Measurements from ENCODE around the gene TRIP11.

The TRIP11 gene

DNA sequence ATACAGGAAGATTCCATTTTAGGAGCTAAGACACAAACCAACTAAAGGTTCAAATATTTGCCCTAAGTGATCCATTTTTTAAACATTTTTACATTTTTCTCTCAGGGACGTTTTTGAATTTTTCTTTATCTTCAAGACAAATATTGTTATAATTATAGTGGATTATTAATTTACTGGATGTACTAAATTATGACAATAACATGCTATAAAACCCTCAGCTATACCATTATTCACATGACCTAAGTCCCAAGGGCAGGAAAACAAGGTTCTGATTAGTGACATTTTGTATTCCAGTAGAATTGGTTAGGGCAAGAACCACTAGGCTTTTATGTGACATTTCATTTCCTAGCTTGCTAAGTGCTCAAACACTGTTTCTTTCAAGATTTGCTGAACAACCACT is 75.8 kb downstream of the TRIP11 start:
- Histone ChIP-seq H3K9me3 (ENCODE audit: insufficient read depth, low read length) (no peaks in the 10 kb centered on the region), H3K9ac (ENCODE audit: insufficient read length, low read depth) (no peak overlapping the region), H3K4me3 (ENCODE audit: insufficient read length, low read depth) (no peak overlapping the region), H3K4me1 (ENCODE audit: insufficient read depth, insufficient read length) (no peaks in the 10 kb centered on the region), H3K27me3 (ENCODE audit: insufficient read depth, insufficient read length) (no peaks in the 10 kb centered on the region), H3K36me3 (ENCODE audit: insufficient read depth, insufficient read length, low read length) (peaks cover 2% of the 10 kb centered on the region)
- TF ChIP-seq SUZ12 (IDR thresholded peaks at IDR 0.05; ENCODE audit: extremely low read depth, insufficient read depth, insufficient read length), result no peak
- TF ChIP-seq ZNF274 (IDR thresholded peaks at IDR 0.05; ENCODE audit: low read depth, low read length), result no peak
- TF ChIP-seq YY1 (IDR thresholded peaks at IDR 0.05; ENCODE audit: insufficient read depth, insufficient read length), result no peak
- DNase-seq (ENCODE audit: low read depth, low spot score), result no peak

GRCh38 chr14:91963465-91963864 is 76.4 kb downstream of the TRIP11 start:
- no peak overlapping the region for H3K9ac ChIP-seq (ENCODE audit: insufficient read length, low read depth)
- H3K9me3 ChIP-seq (ENCODE audit: insufficient read depth, low read length), result no peaks in the 10 kb centered on the region
- DNase-seq (ENCODE audit: low read depth, low spot score), result no peak
- no peaks in the 10 kb centered on the region for H3K36me3 ChIP-seq (ENCODE audit: insufficient read depth, insufficient read length, low read length)
- no peak for TF ChIP-seq YY1 (IDR thresholded peaks at IDR 0.05; ENCODE audit: insufficient read depth, insufficient read length)
- H3K27me3 ChIP-seq (ENCODE audit: insufficient read depth, insufficient read length), result no peaks in the 10 kb centered on the region
- no peaks in the 10 kb centered on the region for H3K4me1 ChIP-seq (ENCODE audit: insufficient read depth, insufficient read length)
- no peak overlapping the region for H3K4me3 ChIP-seq (ENCODE audit: insufficient read length, low read depth)

DNA sequence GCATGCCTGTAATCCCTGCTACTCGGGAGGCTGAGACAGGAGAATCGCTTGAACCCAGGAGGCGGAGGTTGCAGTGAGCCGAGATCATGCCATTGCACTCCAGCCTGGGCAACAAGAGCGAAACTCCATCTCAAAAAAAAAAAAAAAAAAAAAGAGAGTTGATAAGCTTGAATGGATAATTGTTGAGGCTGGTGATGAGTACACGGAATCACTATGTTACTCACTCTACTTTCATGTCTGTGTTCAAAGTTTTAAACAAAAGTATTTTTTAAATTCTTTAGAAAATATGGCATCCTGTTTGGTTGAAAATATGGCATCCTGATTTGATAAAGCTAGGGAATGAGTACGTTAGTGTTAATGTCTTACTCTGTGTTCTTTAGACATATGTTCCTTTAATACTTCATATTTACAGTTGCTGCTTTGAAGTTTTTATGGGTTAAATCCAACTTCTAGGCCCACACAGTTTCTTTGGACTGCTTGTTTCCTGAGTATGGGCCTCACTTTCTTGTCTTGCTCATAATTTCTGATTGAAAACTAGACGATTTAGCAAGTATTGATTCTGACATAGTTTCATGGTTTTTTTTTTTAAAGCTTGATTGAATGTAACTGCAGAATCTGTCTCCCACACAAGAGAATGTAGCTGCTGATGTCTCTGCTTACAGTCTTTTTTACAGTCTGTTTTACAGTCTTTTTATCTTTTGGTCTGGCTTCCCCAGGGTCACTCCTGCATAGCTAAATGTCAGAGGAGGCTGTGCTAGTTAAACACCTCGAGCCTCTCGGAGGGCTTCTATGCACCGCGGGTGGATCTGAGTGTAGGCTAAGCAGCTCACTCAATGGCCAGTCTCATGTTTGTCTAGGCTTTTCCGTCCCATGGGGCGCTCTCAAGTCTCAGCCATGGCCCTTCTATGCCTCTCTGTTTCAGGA is 78.3 kb downstream of the TRIP11 start:
- TF ChIP-seq ZNF274 (IDR thresholded peaks at IDR 0.05; ENCODE audit: low read depth, low read length) (no peak), YY1 (IDR thresholded peaks at IDR 0.05; ENCODE audit: insufficient read depth, insufficient read length) (no peak), SUZ12 (IDR thresholded peaks at IDR 0.05; ENCODE audit: extremely low read depth, insufficient read depth, insufficient read length) (no peak)

GRCh38 chr14:91957876-91958313 is 82.0 kb downstream of the TRIP11 start:
- no peaks in the 10 kb centered on the region for H3K4me1 ChIP-seq (ENCODE audit: insufficient read depth, insufficient read length)
- H3K27me3 ChIP-seq (ENCODE audit: insufficient read depth, insufficient read length), result no peaks in the 10 kb centered on the region
- no peaks in the 10 kb centered on the region for H3K9me3 ChIP-seq (ENCODE audit: insufficient read depth, low read length)
- TF ChIP-seq YY1 (IDR thresholded peaks at IDR 0.05; ENCODE audit: insufficient read depth, insufficient read length) (no peak), SUZ12 (IDR thresholded peaks at IDR 0.05; ENCODE audit: extremely low read depth, insufficient read depth, insufficient read length) (no peak), ZNF274 (IDR thresholded peaks at IDR 0.05; ENCODE audit: low read depth, low read length) (no peak)
- no peak overlapping the region for H3K9ac ChIP-seq (ENCODE audit: insufficient read length, low read depth)
- DNase-seq (ENCODE audit: low read depth, low spot score), result no peak
- H3K36me3 ChIP-seq (ENCODE audit: insufficient read depth, insufficient read length, low read length), result no peaks in the 10 kb centered on the region
- H3K4me3 ChIP-seq (ENCODE audit: insufficient read length, low read depth), result no peak overlapping the region

More for the DNA sequence above, 78.3 kb downstream of the TRIP11 start:
- no peaks in the 10 kb centered on the region for H3K36me3 ChIP-seq (ENCODE audit: insufficient read depth, insufficient read length, low read length)
- H3K9me3 ChIP-seq (ENCODE audit: insufficient read depth, low read length), result no peaks in the 10 kb centered on the region
- H3K27me3 ChIP-seq (ENCODE audit: insufficient read depth, insufficient read length), result no peaks in the 10 kb centered on the region
- H3K9ac ChIP-seq (ENCODE audit: insufficient read length, low read depth), result no peak overlapping the region
- H3K4me1 ChIP-seq (ENCODE audit: insufficient read depth, insufficient read length), result no peaks in the 10 kb centered on the region
- no peak overlapping the region for H3K4me3 ChIP-seq (ENCODE audit: insufficient read length, low read depth)
- no peak for DNase-seq (ENCODE audit: low read depth, low spot score)

DNA sequence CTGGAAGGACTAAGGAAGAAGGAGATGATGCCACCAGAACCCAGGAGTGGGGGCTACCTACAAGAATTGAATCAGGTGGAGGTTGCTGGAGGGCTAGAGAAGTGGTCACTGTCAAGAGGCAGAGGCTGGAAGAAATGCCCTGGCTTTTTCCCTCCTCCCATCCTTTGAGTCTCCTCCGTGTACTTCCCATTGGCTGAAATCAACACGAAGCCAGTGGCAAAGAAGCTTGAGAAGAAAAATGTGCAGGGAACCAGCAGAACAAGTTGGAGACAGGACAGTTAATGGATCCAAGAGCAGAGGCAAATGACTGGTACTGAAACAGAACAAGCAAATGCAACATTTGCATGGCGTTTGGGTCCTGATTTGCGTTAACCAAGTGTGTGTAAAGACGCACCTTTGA is 83.2 kb downstream of the TRIP11 start:
- H3K4me1 ChIP-seq (ENCODE audit: insufficient read depth, insufficient read length), result no peaks in the 10 kb centered on the region
- H3K9me3 ChIP-seq (ENCODE audit: insufficient read depth, low read length), result no peaks in the 10 kb centered on the region
- DNase-seq (ENCODE audit: low read depth, low spot score), result no peak
- no peak overlapping the region for H3K9ac ChIP-seq (ENCODE audit: insufficient read length, low read depth)
- TF ChIP-seq SUZ12 (IDR thresholded peaks at IDR 0.05; ENCODE audit: extremely low read depth, insufficient read depth, insufficient read length) (no peak), ZNF274 (IDR thresholded peaks at IDR 0.05; ENCODE audit: low read depth, low read length) (no peak), YY1 (IDR thresholded peaks at IDR 0.05; ENCODE audit: insufficient read depth, insufficient read length) (no peak)
- no peak overlapping the region for H3K4me3 ChIP-seq (ENCODE audit: insufficient read length, low read depth)
- H3K27me3 ChIP-seq (ENCODE audit: insufficient read depth, insufficient read length), result no peaks in the 10 kb centered on the region
- no peaks in the 10 kb centered on the region for H3K36me3 ChIP-seq (ENCODE audit: insufficient read depth, insufficient read length, low read length)

- Histone ChIP-seq H3K4me3 (ENCODE audit: insufficient read length, low read depth) (no peak overlapping the region), H3K4me1 (ENCODE audit: insufficient read depth, insufficient read length) (no peaks in the 10 kb centered on the region), H3K27me3 (ENCODE audit: insufficient read depth, insufficient read length) (no peaks in the 10 kb centered on the region), H3K9ac (ENCODE audit: insufficient read length, low read depth) (no peak overlapping the region), H3K36me3 (ENCODE audit: insufficient read depth, insufficient read length, low read length) (no peaks in the 10 kb centered on the region), H3K9me3 (ENCODE audit: insufficient read depth, low read length) (no peaks in the 10 kb centered on the region)
- TF ChIP-seq ZNF274 (IDR thresholded peaks at IDR 0.05; ENCODE audit: low read depth, low read length) (no peak), YY1 (IDR thresholded peaks at IDR 0.05; ENCODE audit: insufficient read depth, insufficient read length) (no peak), SUZ12 (IDR thresholded peaks at IDR 0.05; ENCODE audit: extremely low read depth, insufficient read depth, insufficient read length) (no peak)
- DNase-seq (ENCODE audit: low read depth, low spot score), result no peak
Observed at GRCh38 chr14:91955168-91955567, 84.7 kb downstream of the TRIP11 start.

GRCh38 chr14:91953170-91953985 is 86.5 kb downstream of the TRIP11 start:
- Histone ChIP-seq H3K9me3 (ENCODE audit: insufficient read depth, low read length) (no peaks in the 10 kb centered on the region), H3K36me3 (ENCODE audit: insufficient read depth, insufficient read length, low read length) (no peaks in the 10 kb centered on the region), H3K9ac (ENCODE audit: insufficient read length, low read depth) (no peak overlapping the region), H3K4me1 (ENCODE audit: insufficient read depth, insufficient read length) (no peaks in the 10 kb centered on the region), H3K27me3 (ENCODE audit: insufficient read depth, insufficient read length) (peaks cover 9% of the 10 kb centered on the region), H3K4me3 (ENCODE audit: insufficient read length, low read depth) (no peak overlapping the region)
- DNase-seq (ENCODE audit: low read depth, low spot score), result no peak
- TF ChIP-seq ZNF274 (IDR thresholded peaks at IDR 0.05; ENCODE audit: low read depth, low read length) (no peak), SUZ12 (IDR thresholded peaks at IDR 0.05; ENCODE audit: extremely low read depth, insufficient read depth, insufficient read length) (no peak), YY1 (IDR thresholded peaks at IDR 0.05; ENCODE audit: insufficient read depth, insufficient read length) (no peak)
